Endothelial cell of umbilical vein (primary cell): ENCODE measurements around the gene CRYBG3. TPM values are rescaled to one million over a fixed set of nuclear protein-coding genes. Genes with fewer than 3 reads are reported as not detected.

Source experiments
- BruUV-seq: library from RNA; stranded (reverse); fragments of 400-500 nt; replicated peaks from 2 replicates; lab custom pipeline; 2021; lab: Mats Ljungman, UMichigan
- CTCF ChIA-PET: fragments of 300-600, 350-600 bp; sonication (Branson Sonifier 250); formaldehyde crosslinking; loops from one replicate; lab custom pipeline; 2021; ENCODE audit warnings: antibody characterized with exemption, inconsistent platforms; lab: Charles Lee
- POLR2A ChIA-PET: fragments of 300-600, 350-600 bp; sonication (Branson Sonifier 250); formaldehyde crosslinking; loops from one replicate; lab custom pipeline; 2021; ENCODE audit warnings: antibody characterized with exemption, inconsistent platforms; lab: Charles Lee
- DNase-seq: peaks from one replicate; pipeline ENCODE4 v3.0.0-alpha.2; 2011; ENCODE audit warnings: low read depth, low spot score
- FAIRE-seq: peaks from 2 replicates; lab custom pipeline; 2011; peaks lifted over from hg19 to GRCh38; lab: Jason Lieb, UNC
- H2AFZ ChIP-seq: 2 replicates; pipeline ENCODE4 v1.6.0; 2012; ENCODE audit warnings: low read depth, low read length, control low read depth, inconsistent platforms
- H3K27ac ChIP-seq: 2 replicates; pipeline ENCODE4 v1.5.1; 2011; ENCODE audit warnings: low read depth, mild to moderate bottlenecking, control low read depth, low read length, moderate library complexity; ENCODE audit not compliant: insufficient read depth
- H3K27me3 ChIP-seq, 2 experiments: 2 replicates each; pipeline versions ENCODE4 v1.6.0 to v1.6.1; 2011; ENCODE audit warnings: low read length in 2 of 2, mixed read lengths in 1 of 2; ENCODE audit not compliant: control insufficient read depth in 2 of 2, insufficient read depth in 2 of 2
- H3K36me3 ChIP-seq, 2 experiments: 2 replicates in 1 of 2; 3 replicates in 1 of 2; pipeline ENCODE4 v1.5.1; 2011; ENCODE audit warnings: low read length in 2 of 2, mild to moderate bottlenecking in 1 of 2, moderate library complexity in 1 of 2; ENCODE audit not compliant: control insufficient read depth in 2 of 2, insufficient read depth in 2 of 2; ENCODE audit errors: extremely low read depth in 1 of 2
- H3K4me1 ChIP-seq: 3 replicates; pipeline ENCODE4 v1.5.1; 2011; ENCODE audit warnings: mild to moderate bottlenecking, low read length; ENCODE audit not compliant: control insufficient read depth, insufficient read depth; ENCODE audit errors: extremely low read depth
- H3K4me2 ChIP-seq: 2 replicates; pipeline ENCODE4 v1.6.1; 2011; ENCODE audit warnings: low read length, control low read depth, mixed read lengths; ENCODE audit not compliant: insufficient read depth
- H3K4me3 ChIP-seq, 3 experiments: fragments of 200-600 bp in 1 of 3; sonication (generic), shearing (Covaris generic) in 1 of 3; replicated peaks in 1 of 3; 2 replicates each; pipeline ENCODE4 v1.5.1; 2011 to 2016; ENCODE audit warnings: control low read depth in 3 of 3, low read length in 3 of 3, mild to moderate bottlenecking in 2 of 3, inconsistent platforms in 1 of 3, low read depth in 1 of 3, moderate library complexity in 1 of 3; ENCODE audit not compliant: insufficient read depth in 1 of 3
- H3K79me2 ChIP-seq: 2 replicates; pipeline ENCODE4 v1.6.0; 2012; ENCODE audit warnings: low read length, inconsistent platforms; ENCODE audit not compliant: control insufficient read depth, insufficient read depth
- H3K9ac ChIP-seq: replicated peaks from 2 replicates; pipeline ENCODE3; 2011; ENCODE audit warnings: low read length, control low read depth; ENCODE audit not compliant: insufficient read depth; ENCODE audit errors: extremely low read depth
- H3K9me1 ChIP-seq: replicated peaks from 3 replicates; pipeline ENCODE4 v1.6.0; 2011; ENCODE audit warnings: mild to moderate bottlenecking, low read length; ENCODE audit not compliant: control insufficient read depth, insufficient read depth; ENCODE audit errors: extremely low read depth
- H3K9me3 ChIP-seq: replicated peaks from 2 replicates; pipeline ENCODE4 v1.5.1; 2012; ENCODE audit warnings: low read length, inconsistent platforms; ENCODE audit not compliant: control insufficient read depth, insufficient read depth
- H4K20me1 ChIP-seq: replicated peaks from 2 replicates; pipeline ENCODE3; 2011; ENCODE audit warnings: mild to moderate bottlenecking, low read length; ENCODE audit not compliant: control insufficient read depth, insufficient read depth; ENCODE audit errors: extremely low read depth
- CTCF ChIP-seq, 2 donors: IDR thresholded peaks; 1 replicate in 1 of 2; 2 replicates in 1 of 2; pipeline ENCODE4 v1.5.1; 2011; ENCODE audit warnings: low read length in 2 of 2, mild to moderate bottlenecking in 2 of 2, moderate library complexity in 2 of 2, control low read depth in 1 of 2, inconsistent platforms in 1 of 2, low read depth in 1 of 2; ENCODE audit not compliant: insufficient read depth in 1 of 2; ENCODE audit errors: extremely low read depth in 1 of 2
- EZH2 ChIP-seq: IDR thresholded peaks from 2 replicates; pipeline ENCODE4 v1.6.1; 2012; ENCODE audit warnings: borderline replicate concordance, low read depth, mild to moderate bottlenecking, moderate library complexity, low read length, inconsistent platforms; ENCODE audit not compliant: severe bottlenecking
- FOS ChIP-seq: IDR thresholded peaks from 2 replicates; pipeline ENCODE4 v1.6.1; 2011; ENCODE audit warnings: mild to moderate bottlenecking, low read length, moderate library complexity, borderline replicate concordance; ENCODE audit not compliant: insufficient read depth
- GATA2 ChIP-seq: IDR thresholded peaks from 2 replicates; pipeline ENCODE4 v1.7.0; 2011; ENCODE audit warnings: low read depth, mild to moderate bottlenecking, moderate library complexity, mixed read lengths, low read length; ENCODE audit not compliant: insufficient read length, insufficient read depth
- JUN ChIP-seq: IDR thresholded peaks from 2 replicates; pipeline ENCODE4 v1.6.1; 2011; ENCODE audit warnings: borderline replicate concordance, low read depth; ENCODE audit not compliant: insufficient read length, insufficient read depth
- MAX ChIP-seq: IDR thresholded peaks from 2 replicates; pipeline ENCODE4 v1.6.1; 2011; ENCODE audit not compliant: insufficient read depth, insufficient read length
- MYC ChIP-seq: IDR thresholded peaks from one replicate; pipeline ENCODE4 v1.6.1; 2011; ENCODE audit warnings: mild to moderate bottlenecking, low read depth, low read length
- POLR2A ChIP-seq: IDR thresholded peaks from 2 replicates; pipeline ENCODE4 v1.6.1; 2012; ENCODE audit warnings: low read depth, mild to moderate bottlenecking, control low read depth, low read length
- POLR2AphosphoS5 ChIP-seq: IDR thresholded peaks from 2 replicates; pipeline ENCODE4 v1.6.1; 2012; ENCODE audit warnings: low read depth, mild to moderate bottlenecking, control low read depth, low read length, moderate library complexity; ENCODE audit not compliant: insufficient read depth
- dilution Hi-C: fragments of 300-500 bp; cut with MboI; formaldehyde crosslinking; loops from one replicate; pipeline ENCODE4 v1.15.0; 2019; ENCODE audit warnings: low sequenced_read_pairs; ENCODE audit not compliant: extremely low pct_ligation_motif_present
- intact Hi-C: fragments of 100-400 bp; cut with micrococcal nuclease; formaldehyde crosslinking; loops from one replicate; pipeline ENCODE4 v1.10.0; 2022
- polyA plus RNA-seq, 4 experiments: library from polyadenylated mRNA; depleted of rRNA in 3 of 4; stranded (reverse) in 3 of 4; unstranded in 1 of 4; fragments of >200 nt; gene quantifications; 2 replicates each; pipeline versions ENCODE4 v1.2.1 to v1.2.3, GENCODE V29; 2011 to 2012; ENCODE audit warnings: missing spikeins in 1 of 4
- total RNA-seq: library from RNA; stranded (reverse); gene quantifications from 2 replicates; pipeline ENCODE4 v1.2.3, GENCODE V29; 2021

Gene CRYBG3
- total and polyA plus RNA-seq, 2 donors (not counting 3 experiments of a cell fraction or from before 2014, with no cell fraction given): 2.8 to 15.0 TPM

- TF ChIP-seq JUN (no peak), CTCF (IDR thresholded peaks at IDR 0.05; ENCODE audit: extremely low read depth in 1 of 2, insufficient read depth in 1 of 2, low read depth in 1 of 2, low read length in 2 of 2) (no peak), FOS (no peak), MAX (no peak), GATA2 (no peak), EZH2 (no peak), MYC (no peak), POLR2A (no peak), POLR2AphosphoS5 (no peak)
- Histone ChIP-seq H3K4me1 (no peaks in the 10 kb centered on the region), H2AFZ (no peak overlapping the region), H3K4me2 (no peak overlapping the region), H3K79me2 (peaks cover 3% of the 10 kb centered on the region), H3K27ac (no peak overlapping the region), H3K36me3 (no peaks in the 10 kb centered on the region), H3K4me3 (no peak overlapping the region), H3K9ac (no peak overlapping the region), H4K20me1 (peaks cover 5% of the 10 kb centered on the region), H3K27me3 (no peaks in the 10 kb centered on the region), H3K9me1 (no peaks in the 10 kb centered on the region), H3K9me3 (no peaks in the 10 kb centered on the region)
- no TSS peak for BruUV-seq
- dilution Hi-C loops: no loop called here
- ChIA-PET CTCF (interaction anchor here (0.9 kb wide), 1 partner anchor 9 kb away, joined by 3 read pairs; no protein-coding TSS in a partner anchor), POLR2A (no interaction called here)
- FAIRE-seq (no peak), DNase-seq (no peak)
- intact Hi-C loops: no loop called here
Observed at GRCh38 chr3:97857401-97857800, 35.6 kb downstream of the CRYBG3 start.
